ENCODE results near the gene RTF2.

DNA sequence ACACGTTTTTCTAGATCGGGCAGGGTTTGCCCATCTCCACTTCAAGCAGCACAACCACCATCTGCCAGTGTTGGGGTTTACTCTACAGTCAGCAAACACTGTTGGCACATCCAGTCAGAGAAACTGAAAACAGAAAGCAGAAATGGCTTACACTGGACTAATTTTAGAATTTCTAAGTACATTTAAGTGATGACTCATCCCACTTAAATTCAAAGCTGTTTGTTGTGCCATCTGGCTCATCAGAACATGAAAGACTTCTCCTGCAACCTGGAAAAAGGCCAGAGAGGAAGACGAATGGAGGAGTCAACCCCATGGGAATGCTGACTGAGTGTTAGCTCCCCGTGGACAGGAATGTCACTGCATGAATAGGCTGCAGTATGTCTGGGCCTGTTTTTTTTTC, 86.4 kb downstream of the RTF2 start:
- TF ChIP-seq, protein P1, sequence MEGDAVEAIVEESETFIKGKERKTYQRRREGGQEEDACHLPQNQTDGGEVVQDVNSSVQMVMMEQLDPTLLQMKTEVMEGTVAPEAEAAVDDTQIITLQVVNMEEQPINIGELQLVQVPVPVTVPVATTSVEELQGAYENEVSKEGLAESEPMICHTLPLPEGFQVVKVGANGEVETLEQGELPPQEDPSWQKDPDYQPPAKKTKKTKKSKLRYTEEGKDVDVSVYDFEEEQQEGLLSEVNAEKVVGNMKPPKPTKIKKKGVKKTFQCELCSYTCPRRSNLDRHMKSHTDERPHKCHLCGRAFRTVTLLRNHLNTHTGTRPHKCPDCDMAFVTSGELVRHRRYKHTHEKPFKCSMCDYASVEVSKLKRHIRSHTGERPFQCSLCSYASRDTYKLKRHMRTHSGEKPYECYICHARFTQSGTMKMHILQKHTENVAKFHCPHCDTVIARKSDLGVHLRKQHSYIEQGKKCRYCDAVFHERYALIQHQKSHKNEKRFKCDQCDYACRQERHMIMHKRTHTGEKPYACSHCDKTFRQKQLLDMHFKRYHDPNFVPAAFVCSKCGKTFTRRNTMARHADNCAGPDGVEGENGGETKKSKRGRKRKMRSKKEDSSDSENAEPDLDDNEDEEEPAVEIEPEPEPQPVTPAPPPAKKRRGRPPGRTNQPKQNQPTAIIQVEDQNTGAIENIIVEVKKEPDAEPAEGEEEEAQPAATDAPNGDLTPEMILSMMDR (conservative IDR thresholded peaks at IDR 0.05; ENCODE audit: low read depth in 2 of 2), result no peak
- TF ChIP-seq STAT1 (IDR thresholded peaks at IDR 0.05; ENCODE audit: unreplicated experiment), result no peak
- no peak for TF ChIP-seq POLR2AphosphoS5 (IDR thresholded peaks at IDR 0.05; ENCODE audit: low read depth)
- TF ChIP-seq EZH2 (IDR thresholded peaks at IDR 0.05; ENCODE audit: low read depth, unreplicated experiment), result no peak
- TF ChIP-seq JUNB (IDR thresholded peaks at IDR 0.05; ENCODE audit: unreplicated experiment), result no peak
- TF ChIP-seq, protein P2, sequence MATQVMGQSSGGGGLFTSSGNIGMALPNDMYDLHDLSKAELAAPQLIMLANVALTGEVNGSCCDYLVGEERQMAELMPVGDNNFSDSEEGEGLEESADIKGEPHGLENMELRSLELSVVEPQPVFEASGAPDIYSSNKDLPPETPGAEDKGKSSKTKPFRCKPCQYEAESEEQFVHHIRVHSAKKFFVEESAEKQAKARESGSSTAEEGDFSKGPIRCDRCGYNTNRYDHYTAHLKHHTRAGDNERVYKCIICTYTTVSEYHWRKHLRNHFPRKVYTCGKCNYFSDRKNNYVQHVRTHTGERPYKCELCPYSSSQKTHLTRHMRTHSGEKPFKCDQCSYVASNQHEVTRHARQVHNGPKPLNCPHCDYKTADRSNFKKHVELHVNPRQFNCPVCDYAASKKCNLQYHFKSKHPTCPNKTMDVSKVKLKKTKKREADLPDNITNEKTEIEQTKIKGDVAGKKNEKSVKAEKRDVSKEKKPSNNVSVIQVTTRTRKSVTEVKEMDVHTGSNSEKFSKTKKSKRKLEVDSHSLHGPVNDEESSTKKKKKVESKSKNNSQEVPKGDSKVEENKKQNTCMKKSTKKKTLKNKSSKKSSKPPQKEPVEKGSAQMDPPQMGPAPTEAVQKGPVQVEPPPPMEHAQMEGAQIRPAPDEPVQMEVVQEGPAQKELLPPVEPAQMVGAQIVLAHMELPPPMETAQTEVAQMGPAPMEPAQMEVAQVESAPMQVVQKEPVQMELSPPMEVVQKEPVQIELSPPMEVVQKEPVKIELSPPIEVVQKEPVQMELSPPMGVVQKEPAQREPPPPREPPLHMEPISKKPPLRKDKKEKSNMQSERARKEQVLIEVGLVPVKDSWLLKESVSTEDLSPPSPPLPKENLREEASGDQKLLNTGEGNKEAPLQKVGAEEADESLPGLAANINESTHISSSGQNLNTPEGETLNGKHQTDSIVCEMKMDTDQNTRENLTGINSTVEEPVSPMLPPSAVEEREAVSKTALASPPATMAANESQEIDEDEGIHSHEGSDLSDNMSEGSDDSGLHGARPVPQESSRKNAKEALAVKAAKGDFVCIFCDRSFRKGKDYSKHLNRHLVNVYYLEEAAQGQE (IDR thresholded peaks at IDR 0.05; ENCODE audit: unreplicated experiment), result no peak
- no peak for TF ChIP-seq EZH2phosphoT487 (IDR thresholded peaks at IDR 0.05; ENCODE audit: unreplicated experiment)
- no peak for TF ChIP-seq NANOG (IDR thresholded peaks at IDR 0.05; ENCODE audit: borderline replicate concordance)
- TF ChIP-seq, protein P3, sequence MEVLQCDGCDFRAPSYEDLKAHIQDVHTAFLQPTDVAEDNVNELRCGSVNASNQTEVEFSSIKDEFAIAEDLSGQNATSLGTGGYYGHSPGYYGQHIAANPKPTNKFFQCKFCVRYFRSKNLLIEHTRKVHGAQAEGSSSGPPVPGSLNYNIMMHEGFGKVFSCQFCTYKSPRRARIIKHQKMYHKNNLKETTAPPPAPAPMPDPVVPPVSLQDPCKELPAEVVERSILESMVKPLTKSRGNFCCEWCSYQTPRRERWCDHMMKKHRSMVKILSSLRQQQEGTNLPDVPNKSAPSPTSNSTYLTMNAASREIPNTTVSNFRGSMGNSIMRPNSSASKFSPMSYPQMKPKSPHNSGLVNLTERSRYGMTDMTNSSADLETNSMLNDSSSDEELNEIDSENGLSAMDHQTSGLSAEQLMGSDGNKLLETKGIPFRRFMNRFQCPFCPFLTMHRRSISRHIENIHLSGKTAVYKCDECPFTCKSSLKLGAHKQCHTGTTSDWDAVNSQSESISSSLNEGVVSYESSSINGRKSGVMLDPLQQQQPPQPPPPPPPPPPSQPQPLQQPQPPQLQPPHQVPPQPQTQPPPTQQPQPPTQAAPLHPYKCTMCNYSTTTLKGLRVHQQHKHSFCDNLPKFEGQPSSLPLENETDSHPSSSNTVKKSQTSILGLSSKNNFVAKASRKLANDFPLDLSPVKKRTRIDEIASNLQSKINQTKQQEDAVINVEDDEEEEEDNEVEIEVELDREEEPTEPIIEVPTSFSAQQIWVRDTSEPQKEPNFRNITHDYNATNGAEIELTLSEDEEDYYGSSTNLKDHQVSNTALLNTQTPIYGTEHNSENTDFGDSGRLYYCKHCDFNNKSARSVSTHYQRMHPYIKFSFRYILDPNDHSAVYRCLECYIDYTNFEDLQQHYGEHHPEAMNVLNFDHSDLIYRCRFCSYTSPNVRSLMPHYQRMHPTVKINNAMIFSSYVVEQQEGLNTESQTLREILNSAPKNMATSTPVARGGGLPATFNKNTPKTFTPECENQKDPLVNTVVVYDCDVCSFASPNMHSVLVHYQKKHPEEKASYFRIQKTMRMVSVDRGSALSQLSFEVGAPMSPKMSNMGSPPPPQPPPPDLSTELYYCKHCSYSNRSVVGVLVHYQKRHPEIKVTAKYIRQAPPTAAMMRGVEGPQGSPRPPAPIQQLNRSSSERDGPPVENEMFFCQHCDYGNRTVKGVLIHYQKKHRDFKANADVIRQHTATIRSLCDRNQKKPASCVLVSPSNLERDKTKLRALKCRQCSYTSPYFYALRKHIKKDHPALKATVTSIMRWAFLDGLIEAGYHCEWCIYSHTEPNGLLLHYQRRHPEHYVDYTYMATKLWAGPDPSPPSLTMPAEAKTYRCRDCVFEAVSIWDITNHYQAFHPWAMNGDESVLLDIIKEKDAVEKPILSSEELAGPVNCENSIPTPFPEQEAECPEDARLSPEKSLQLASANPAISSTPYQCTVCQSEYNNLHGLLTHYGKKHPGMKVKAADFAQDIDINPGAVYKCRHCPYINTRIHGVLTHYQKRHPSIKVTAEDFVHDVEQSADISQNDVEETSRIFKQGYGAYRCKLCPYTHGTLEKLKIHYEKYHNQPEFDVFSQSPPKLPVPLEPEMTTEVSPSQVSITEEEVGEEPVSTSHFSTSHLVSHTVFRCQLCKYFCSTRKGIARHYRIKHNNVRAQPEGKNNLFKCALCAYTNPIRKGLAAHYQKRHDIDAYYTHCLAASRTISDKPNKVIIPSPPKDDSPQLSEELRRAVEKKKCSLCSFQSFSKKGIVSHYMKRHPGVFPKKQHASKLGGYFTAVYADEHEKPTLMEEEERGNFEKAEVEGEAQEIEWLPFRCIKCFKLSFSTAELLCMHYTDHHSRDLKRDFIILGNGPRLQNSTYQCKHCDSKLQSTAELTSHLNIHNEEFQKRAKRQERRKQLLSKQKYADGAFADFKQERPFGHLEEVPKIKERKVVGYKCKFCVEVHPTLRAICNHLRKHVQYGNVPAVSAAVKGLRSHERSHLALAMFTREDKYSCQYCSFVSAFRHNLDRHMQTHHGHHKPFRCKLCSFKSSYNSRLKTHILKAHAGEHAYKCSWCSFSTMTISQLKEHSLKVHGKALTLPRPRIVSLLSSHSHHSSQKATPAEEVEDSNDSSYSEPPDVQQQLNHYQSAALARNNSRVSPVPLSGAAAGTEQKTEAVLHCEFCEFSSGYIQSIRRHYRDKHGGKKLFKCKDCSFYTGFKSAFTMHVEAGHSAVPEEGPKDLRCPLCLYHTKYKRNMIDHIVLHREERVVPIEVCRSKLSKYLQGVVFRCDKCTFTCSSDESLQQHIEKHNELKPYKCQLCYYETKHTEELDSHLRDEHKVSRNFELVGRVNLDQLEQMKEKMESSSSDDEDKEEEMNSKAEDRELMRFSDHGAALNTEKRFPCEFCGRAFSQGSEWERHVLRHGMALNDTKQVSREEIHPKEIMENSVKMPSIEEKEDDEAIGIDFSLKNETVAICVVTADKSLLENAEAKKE (CRISPR knock-in tag; IDR thresholded peaks at IDR 0.05), result 0 out of 2 replicates have a peak, but pooled peaks have one; percentile 18
- TF ChIP-seq ZNF331 (CRISPR knock-in tag; IDR thresholded peaks at IDR 0.05; ENCODE audit: low read depth), result no peak
